Breast epithelium (tissue), 3 donors: Measurements from ENCODE around the gene HOXC11.

ENCODE experiments used
- POLR2A ChIP-seq: fragments of 450-650 bp; IDR thresholded peaks from one replicate; pipeline ENCODE4 v1.6.1; 2016; ENCODE audit warnings: antibody characterized with exemption, mild to moderate bottlenecking, moderate library complexity
- POLR2AphosphoS5 ChIP-seq, 3 donors: sonication (generic); formaldehyde crosslinking; IDR thresholded peaks; one replicate each; pipeline ENCODE4 v1.6.1; 2017; ENCODE audit warnings: antibody characterized with exemption in 3 of 3
- TF ChIP-seq, protein P1 (sequence below), 3 donors: fragments of 450-650 bp; IDR thresholded peaks; one replicate each; pipeline ENCODE4 v1.5.1; 2016 to 2017; ENCODE audit warnings: antibody characterized with exemption in 3 of 3, mild to moderate bottlenecking in 3 of 3, moderate library complexity in 3 of 3

DNA sequence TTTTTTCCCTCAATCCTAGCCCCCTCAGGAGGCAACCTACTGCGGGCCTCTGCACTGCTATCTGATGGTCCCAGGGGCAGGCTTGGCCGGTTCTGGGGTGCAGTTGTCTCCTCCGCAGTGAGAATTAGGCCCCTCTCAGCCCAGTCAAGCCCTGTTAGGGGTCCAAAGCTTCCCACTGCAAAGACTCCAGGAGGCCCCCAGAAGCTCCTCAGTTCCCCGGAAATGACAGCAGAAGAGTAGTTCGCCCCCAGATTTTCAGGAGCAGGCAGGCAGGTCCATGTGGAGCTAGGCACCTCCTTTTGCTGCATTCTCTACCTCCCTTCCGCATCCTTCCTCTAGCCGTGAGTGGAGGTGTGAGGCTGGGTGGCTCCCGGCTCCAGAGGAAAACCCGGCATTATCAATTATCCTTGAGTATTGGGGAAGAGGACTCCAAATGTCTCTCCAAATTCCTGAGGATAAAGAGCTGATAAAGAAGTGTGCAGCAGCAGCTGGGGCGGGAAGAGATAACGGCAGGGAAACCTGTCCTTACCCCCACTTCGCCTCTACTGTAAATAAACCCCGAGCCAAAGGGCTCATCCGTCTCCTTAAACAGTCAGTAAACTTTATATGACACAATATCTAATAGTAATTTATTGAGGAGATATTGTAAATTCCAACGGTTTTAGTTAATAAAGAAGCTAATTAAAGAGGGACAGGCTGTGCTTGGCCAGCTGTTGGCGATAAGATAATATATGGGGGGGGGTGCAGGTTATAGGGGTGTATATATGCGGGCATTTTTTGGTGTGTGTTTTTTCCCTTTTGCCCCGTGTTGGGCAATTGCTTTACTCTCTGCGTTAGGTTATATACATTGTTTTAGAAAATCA lies 18.9 kb upstream of the HOXC11 start:
- TF ChIP-seq, protein P1, sequence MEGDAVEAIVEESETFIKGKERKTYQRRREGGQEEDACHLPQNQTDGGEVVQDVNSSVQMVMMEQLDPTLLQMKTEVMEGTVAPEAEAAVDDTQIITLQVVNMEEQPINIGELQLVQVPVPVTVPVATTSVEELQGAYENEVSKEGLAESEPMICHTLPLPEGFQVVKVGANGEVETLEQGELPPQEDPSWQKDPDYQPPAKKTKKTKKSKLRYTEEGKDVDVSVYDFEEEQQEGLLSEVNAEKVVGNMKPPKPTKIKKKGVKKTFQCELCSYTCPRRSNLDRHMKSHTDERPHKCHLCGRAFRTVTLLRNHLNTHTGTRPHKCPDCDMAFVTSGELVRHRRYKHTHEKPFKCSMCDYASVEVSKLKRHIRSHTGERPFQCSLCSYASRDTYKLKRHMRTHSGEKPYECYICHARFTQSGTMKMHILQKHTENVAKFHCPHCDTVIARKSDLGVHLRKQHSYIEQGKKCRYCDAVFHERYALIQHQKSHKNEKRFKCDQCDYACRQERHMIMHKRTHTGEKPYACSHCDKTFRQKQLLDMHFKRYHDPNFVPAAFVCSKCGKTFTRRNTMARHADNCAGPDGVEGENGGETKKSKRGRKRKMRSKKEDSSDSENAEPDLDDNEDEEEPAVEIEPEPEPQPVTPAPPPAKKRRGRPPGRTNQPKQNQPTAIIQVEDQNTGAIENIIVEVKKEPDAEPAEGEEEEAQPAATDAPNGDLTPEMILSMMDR (IDR thresholded peaks at IDR 0.05): no peak
- TF ChIP-seq POLR2A (no peak), POLR2AphosphoS5 (IDR thresholded peaks at IDR 0.05) (no peak)
